ENCODE data around the gene ERGIC1.

- TF ChIP-seq CTCF (IDR thresholded peaks at IDR 0.05 in 4 of 5, conservative IDR thresholded peaks at IDR 0.05 in 1 of 5) (no peak), POLR2A (IDR thresholded peaks at IDR 0.05) (no peak)
Measured at GRCh38 chr5:172921906-172922305, 87.9 kb downstream of the ERGIC1 start.
